B cell (primary cell): ENCODE data around the gene PARVG.

Experiments
- CTCF ChIP-seq: fragments of 200-600 bp; IDR thresholded peaks from one replicate; pipeline ENCODE4 v1.8.0; 2022; ENCODE audit warnings: antibody characterized with exemption, mild to moderate bottlenecking
- EZH2 ChIP-seq: IDR thresholded peaks from 2 replicates; pipeline ENCODE4 v1.6.1; 2012; ENCODE audit warnings: borderline replicate concordance, low read depth, mild to moderate bottlenecking, moderate library complexity, low read length; ENCODE audit not compliant: insufficient read depth, poor library complexity, severe bottlenecking

GRCh38 chr22:44206330-44206645, 25.6 kb downstream of the PARVG start:
- TF ChIP-seq CTCF (no peak), EZH2 (no peak)
